Fibroblast of villous mesenchyme (primary cell): ENCODE results near the gene ZFHX3. TPM values are rescaled to one million over a fixed set of nuclear protein-coding genes. Genes with fewer than 3 reads are reported as not detected.

ENCODE experiments used
- DNase-seq: peaks from one replicate; pipeline ENCODE4 v3.0.0-alpha.2; 2010; ENCODE audit warnings: low read depth
- H3K4me3 ChIP-seq: 2 replicates; pipeline ENCODE4 v1.5.1; 2011; ENCODE audit warnings: low read depth, mild to moderate bottlenecking, low read length
- total RNA-seq: library from RNA; depleted of rRNA; stranded (reverse); fragments of >200 nt; gene quantifications from 2 replicates; pipeline ENCODE4 v1.2.3, GENCODE V29; 2012
- TF ChIP-seq, protein P1 (sequence below): IDR thresholded peaks from 2 replicates; pipeline ENCODE4 v1.5.1; 2012; ENCODE audit warnings: low read depth, mild to moderate bottlenecking, low read length; ENCODE audit not compliant: insufficient read depth

The ZFHX3 gene
- total RNA-seq, 1 donor: 3.9 TPM

- TF ChIP-seq, protein P1, sequence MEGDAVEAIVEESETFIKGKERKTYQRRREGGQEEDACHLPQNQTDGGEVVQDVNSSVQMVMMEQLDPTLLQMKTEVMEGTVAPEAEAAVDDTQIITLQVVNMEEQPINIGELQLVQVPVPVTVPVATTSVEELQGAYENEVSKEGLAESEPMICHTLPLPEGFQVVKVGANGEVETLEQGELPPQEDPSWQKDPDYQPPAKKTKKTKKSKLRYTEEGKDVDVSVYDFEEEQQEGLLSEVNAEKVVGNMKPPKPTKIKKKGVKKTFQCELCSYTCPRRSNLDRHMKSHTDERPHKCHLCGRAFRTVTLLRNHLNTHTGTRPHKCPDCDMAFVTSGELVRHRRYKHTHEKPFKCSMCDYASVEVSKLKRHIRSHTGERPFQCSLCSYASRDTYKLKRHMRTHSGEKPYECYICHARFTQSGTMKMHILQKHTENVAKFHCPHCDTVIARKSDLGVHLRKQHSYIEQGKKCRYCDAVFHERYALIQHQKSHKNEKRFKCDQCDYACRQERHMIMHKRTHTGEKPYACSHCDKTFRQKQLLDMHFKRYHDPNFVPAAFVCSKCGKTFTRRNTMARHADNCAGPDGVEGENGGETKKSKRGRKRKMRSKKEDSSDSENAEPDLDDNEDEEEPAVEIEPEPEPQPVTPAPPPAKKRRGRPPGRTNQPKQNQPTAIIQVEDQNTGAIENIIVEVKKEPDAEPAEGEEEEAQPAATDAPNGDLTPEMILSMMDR: no peak
- no peak overlapping the region for H3K4me3 ChIP-seq
- no peak for DNase-seq
These were observed 20.0 kb upstream of the ZFHX3 start for GRCh38 chr16:73067671-73068540.

GRCh38 chr16:73066927-73067670 lies 19.2 kb upstream of the ZFHX3 start:
- TF ChIP-seq, protein P1: no peak
- no peak overlapping the region for H3K4me3 ChIP-seq
- peak; percentile 77 for DNase-seq

DNA sequence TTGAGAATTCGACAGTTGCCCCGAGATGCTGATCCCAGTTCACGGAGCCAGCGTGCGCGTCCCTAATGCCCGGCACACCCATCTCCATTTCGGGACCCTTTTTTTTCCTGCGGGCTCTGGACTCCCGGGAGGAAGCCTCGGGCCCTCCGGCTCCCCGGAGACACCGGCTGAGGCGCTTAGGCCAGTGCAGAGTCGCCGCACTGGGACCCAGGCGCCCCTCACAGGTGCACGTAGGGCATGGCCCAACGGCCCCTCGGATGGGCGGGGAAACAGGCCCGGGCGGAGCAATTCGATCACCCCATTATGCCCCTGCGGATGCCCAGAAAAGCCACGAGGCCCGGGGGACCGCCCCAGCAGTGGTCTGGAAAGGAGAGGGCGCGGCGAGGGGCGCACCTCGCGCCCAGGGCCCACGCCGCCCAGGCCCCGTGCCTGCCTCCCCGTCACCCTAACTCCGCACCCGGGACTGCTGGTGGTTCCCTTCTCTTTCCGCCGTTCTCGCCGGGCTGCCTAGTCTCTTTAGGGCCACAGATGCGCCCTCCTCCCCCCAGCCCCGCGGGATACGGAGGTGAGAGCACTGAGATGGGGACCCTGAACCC lies 18.5 kb upstream of the ZFHX3 start:
- no peak for DNase-seq
- TF ChIP-seq, protein P1: no peak
- H3K4me3 ChIP-seq: no peak overlapping the region

GRCh38 chr16:73065632-73066330 lies 17.9 kb upstream of the ZFHX3 start:
- TF ChIP-seq, protein P1: no peak
- no peak overlapping the region for H3K4me3 ChIP-seq
- no peak for DNase-seq

DNA sequence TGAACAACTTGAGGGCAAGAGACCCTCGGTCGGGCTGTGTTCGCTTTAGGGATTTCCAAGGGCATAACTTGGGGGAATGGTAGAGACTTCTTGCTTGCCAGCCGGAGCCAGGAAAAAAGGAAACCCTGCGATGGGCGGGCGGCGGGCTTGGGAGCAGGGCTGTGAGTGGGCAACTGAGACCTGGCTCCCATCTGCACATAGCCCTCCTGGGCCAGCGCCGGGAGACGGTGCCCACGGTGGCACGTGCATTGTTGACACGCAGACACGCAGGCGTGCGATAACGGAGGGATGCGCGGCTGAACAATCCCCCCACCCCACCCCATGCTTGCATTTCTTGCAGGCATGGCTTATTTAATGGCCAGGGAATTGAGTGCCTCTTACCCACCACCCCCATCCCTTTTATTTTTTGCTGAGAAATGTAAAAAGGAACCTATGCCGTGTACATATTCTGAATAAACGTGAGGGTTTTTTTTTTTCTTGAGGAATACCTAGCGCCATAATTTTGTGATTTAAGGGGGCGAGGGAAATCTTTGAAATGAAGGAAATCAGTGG lies 17.1 kb upstream of the ZFHX3 start:
- no peak for DNase-seq
- TF ChIP-seq, protein P1: no peak
- H3K4me3 ChIP-seq: peak overlapping the region; percentile 13

- DNase-seq: peak; percentile 55
- TF ChIP-seq, protein P1: no peak
- H3K4me3 ChIP-seq: peak overlapping the region; percentile 13
These were observed 16.5 kb upstream of the ZFHX3 start for GRCh38 chr16:73064212-73064993.
